Mesendoderm (in vitro differentiated cells): ENCODE measurements around the gene CTDSPL2.

ENCODE experiments used
- DNase-seq: peaks from one replicate; pipeline ENCODE4 v3.0.0; 2013
- H2AK5ac ChIP-seq: 2 replicates; pipeline ENCODE4 v1.6.1; 2013; ENCODE audit warnings: low read length, inconsistent platforms
- H2BK120ac ChIP-seq: 2 replicates; pipeline ENCODE4 v1.6.1; 2013; ENCODE audit warnings: low read depth, mild to moderate bottlenecking, low read length, moderate library complexity, mixed read lengths
- H2BK15ac ChIP-seq: replicated peaks from 2 replicates; pipeline ENCODE4 v1.6.1; 2013; ENCODE audit warnings: low read depth, mild to moderate bottlenecking, moderate library complexity
- H2BK5ac ChIP-seq: 2 replicates; pipeline ENCODE4 v1.6.1; 2013; ENCODE audit warnings: low read length, inconsistent platforms
- H3K18ac ChIP-seq: 2 replicates; pipeline ENCODE4 v1.6.1; 2013; ENCODE audit warnings: mild to moderate bottlenecking, low read length, mixed read lengths
- H3K23ac ChIP-seq: one replicate; pipeline ENCODE4 v1.6.1; 2013; ENCODE audit warnings: low read length
- H3K27ac ChIP-seq: 2 replicates; pipeline ENCODE4 v1.5.1; 2013; ENCODE audit warnings: low read depth, mild to moderate bottlenecking, inconsistent platforms, low read length, moderate library complexity
- H3K27me3 ChIP-seq: 2 replicates; pipeline ENCODE4 v1.6.1; 2013; ENCODE audit warnings: low read length, control low read depth, mild to moderate bottlenecking, inconsistent platforms; ENCODE audit not compliant: insufficient read depth, poor library complexity
- H3K36me3 ChIP-seq: 2 replicates; pipeline ENCODE4 v1.6.1; 2013; ENCODE audit warnings: low read length, inconsistent platforms; ENCODE audit not compliant: control insufficient read depth, insufficient read depth
- H3K4ac ChIP-seq: one replicate; pipeline ENCODE4 v1.6.1; 2013; ENCODE audit warnings: low read depth, mild to moderate bottlenecking, low read length, moderate library complexity
- H3K4me1 ChIP-seq: 2 replicates; pipeline ENCODE4 v1.6.1; 2013; ENCODE audit warnings: low read depth, low read length, inconsistent platforms; ENCODE audit not compliant: control insufficient read depth
- H3K4me2 ChIP-seq: 2 replicates; pipeline ENCODE4 v1.6.1; 2013; ENCODE audit warnings: low read length
- H3K4me3 ChIP-seq: 2 replicates; pipeline ENCODE4 v1.5.1; 2013; ENCODE audit warnings: mild to moderate bottlenecking, low read length
- H3K56ac ChIP-seq: one replicate; pipeline ENCODE4 v1.6.1; 2013; ENCODE audit warnings: low read length
- H3K79me1 ChIP-seq: 2 replicates; pipeline ENCODE4 v1.6.1; 2013; ENCODE audit warnings: low read length, inconsistent platforms
- H3K79me2 ChIP-seq: 2 replicates; pipeline ENCODE4 v1.6.1; 2013; ENCODE audit warnings: mild to moderate bottlenecking, low read length; ENCODE audit not compliant: control insufficient read depth, insufficient read depth
- H3K9ac ChIP-seq: 2 replicates; pipeline ENCODE4 v1.6.1; 2013; ENCODE audit warnings: low read length, inconsistent platforms
- H4K5ac ChIP-seq: one replicate; pipeline ENCODE4 v1.6.1; 2013; ENCODE audit warnings: low read length
- H4K8ac ChIP-seq: one replicate; pipeline ENCODE4 v1.6.1; 2013; ENCODE audit warnings: low read depth, mild to moderate bottlenecking, control low read depth, low read length, moderate library complexity
- WGBS: extraction: QIAGEN DNeasy Blood & Tissue Kit; methylation state at CpG from one replicate; pipeline ENCODE4 v1.1.7; 2013; ENCODE audit warnings: low lambda C conversion rate, missing lambda C conversion rate; ENCODE audit not compliant: insufficient coverage; ENCODE audit errors: extremely low coverage; 5-methylcytosine and 5-hydroxymethylcytosine counted together

The CTDSPL2 gene

DNA sequence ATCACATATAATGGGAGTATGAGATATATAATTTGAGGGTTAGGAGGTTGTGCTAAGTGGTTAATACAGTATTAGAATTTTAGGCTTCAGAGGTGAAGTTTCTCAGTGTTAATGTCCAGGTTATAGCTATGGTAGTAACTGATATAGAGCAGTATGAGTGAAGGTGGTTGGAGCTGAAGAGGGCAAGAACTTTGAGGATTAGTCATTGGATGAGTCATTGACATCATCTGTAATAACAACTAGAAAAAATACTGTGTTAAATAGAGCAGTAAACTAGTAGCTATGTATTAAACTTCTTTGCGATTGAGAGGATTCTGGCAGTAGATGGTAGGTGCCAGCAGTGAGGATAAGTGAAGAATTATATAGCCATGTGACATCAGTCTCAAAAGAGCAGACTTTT is 62.0 kb downstream of the CTDSPL2 start:
- Histone ChIP-seq H3K4me2 (no peak overlapping the region), H3K23ac (no peak overlapping the region), H3K36me3 (no peaks in the 10 kb centered on the region), H4K5ac (no peak overlapping the region), H3K79me1 (peaks cover 5% of the 10 kb centered on the region), H3K4me1 (no peaks in the 10 kb centered on the region), H3K27ac (no peak overlapping the region), H2BK120ac (no peak overlapping the region), H3K18ac (no peak overlapping the region), H3K56ac (no peak overlapping the region), H3K79me2 (no peaks in the 10 kb centered on the region), H2BK5ac (no peak overlapping the region), H4K8ac (no peak overlapping the region), H3K4me3 (no peak overlapping the region), H2AK5ac (no peak overlapping the region), H3K4ac (no peak overlapping the region), H2BK15ac (no peak overlapping the region), H3K27me3 (no peaks in the 10 kb centered on the region), H3K9ac (no peak overlapping the region)
- DNase-seq: no peak
- WGBS: no CpG with 5 or more reads among the region's 1 CpG

DNA sequence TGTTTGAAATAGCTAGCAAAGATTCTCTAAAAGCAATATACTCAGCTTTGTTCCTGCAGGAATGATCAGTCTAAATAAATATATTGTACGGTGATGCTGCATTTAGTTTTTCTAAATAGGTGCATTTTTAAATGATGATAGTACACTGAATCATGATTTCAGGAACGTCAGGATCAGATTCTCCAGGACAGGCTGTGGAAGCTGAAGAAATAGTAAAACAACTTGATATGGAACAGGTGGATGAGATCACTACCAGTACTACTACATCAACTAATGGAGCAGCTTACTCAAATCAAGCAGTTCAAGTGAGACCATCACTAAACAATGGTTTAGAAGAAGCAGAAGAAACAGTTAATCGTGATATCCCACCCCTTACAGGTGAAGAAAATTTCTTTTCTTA is 63.2 kb downstream of the CTDSPL2 start:
- no peak overlapping the region for H4K5ac ChIP-seq
- H3K56ac ChIP-seq: no peak overlapping the region
- peaks cover 3% of the 10 kb centered on the region for H3K79me1 ChIP-seq
- no CpG with 5 or more reads among the region's 3 CpGs for WGBS
- H3K4me1 ChIP-seq: no peaks in the 10 kb centered on the region
- H3K23ac ChIP-seq: no peak overlapping the region
- no peak overlapping the region for H2BK5ac ChIP-seq
- DNase-seq: no peak
- no peaks in the 10 kb centered on the region for H3K79me2 ChIP-seq
- H3K36me3 ChIP-seq: no peaks in the 10 kb centered on the region
- no peaks in the 10 kb centered on the region for H3K27me3 ChIP-seq
- H2AK5ac ChIP-seq: no peak overlapping the region
- no peak overlapping the region for H2BK120ac ChIP-seq
- no peak overlapping the region for H3K4me2 ChIP-seq
- no peak overlapping the region for H2BK15ac ChIP-seq
- no peak overlapping the region for H3K27ac ChIP-seq
- no peak overlapping the region for H3K4ac ChIP-seq
- H3K4me3 ChIP-seq: no peak overlapping the region
- H3K18ac ChIP-seq: no peak overlapping the region
- no peak overlapping the region for H4K8ac ChIP-seq
- H3K9ac ChIP-seq: no peak overlapping the region

DNA sequence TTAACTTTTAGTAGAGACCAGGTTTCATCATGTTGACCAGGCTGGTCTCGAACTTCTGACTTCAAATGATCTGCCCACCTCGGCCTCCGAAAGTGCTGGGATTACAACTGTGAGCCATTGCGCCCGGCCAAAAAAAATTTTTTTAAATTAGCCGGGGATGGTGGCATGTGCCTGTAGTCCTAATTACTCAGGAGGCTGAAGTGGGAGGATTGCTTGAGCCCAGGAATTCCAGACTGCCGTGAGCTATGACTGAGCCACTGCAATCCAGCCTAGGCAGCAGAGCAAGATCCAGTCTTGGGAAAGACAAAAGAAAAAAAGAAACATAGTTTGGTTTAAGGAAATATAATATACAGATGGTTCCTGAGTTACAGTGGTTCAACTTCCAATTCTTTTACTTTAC is 64.6 kb downstream of the CTDSPL2 start:
- Histone ChIP-seq H2BK15ac (no peak overlapping the region), H2AK5ac (no peak overlapping the region), H3K4me2 (no peak overlapping the region), H3K79me2 (no peaks in the 10 kb centered on the region), H2BK5ac (no peak overlapping the region), H3K4me3 (no peak overlapping the region), H3K4me1 (no peaks in the 10 kb centered on the region), H3K23ac (no peak overlapping the region), H3K27ac (no peak overlapping the region), H2BK120ac (no peak overlapping the region), H3K56ac (no peak overlapping the region), H3K4ac (no peak overlapping the region), H3K9ac (no peak overlapping the region), H3K18ac (no peak overlapping the region), H4K8ac (no peak overlapping the region), H3K36me3 (no peaks in the 10 kb centered on the region), H3K79me1 (peaks cover 3% of the 10 kb centered on the region), H3K27me3 (no peaks in the 10 kb centered on the region), H4K5ac (no peak overlapping the region)
- DNase-seq: no peak
- no CpG with 5 or more reads among the region's 7 CpGs for WGBS

DNA sequence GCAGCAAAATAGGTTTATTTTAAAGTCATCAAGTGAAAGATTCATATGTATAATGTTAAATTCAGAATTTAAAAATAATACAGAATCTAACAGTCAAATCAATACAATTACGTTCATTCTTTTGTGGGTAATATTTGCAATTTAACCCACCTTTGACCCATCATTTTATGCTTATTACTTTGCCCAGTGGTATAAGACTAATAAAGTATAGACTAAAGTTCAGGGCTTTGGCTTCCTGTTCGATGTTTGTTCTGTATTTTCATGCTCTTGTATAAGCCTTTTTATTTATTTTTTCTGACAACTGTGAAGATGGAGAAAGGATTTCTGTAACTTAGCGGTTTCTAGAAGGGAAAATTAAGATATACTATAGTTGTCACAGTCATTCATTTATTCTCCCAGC is 65.2 kb downstream of the CTDSPL2 start:
- Histone ChIP-seq H3K4ac (no peak overlapping the region), H3K4me3 (no peak overlapping the region), H2AK5ac (no peak overlapping the region), H3K27ac (no peak overlapping the region), H3K18ac (no peak overlapping the region), H3K36me3 (no peaks in the 10 kb centered on the region), H3K23ac (no peak overlapping the region), H4K5ac (no peak overlapping the region), H3K4me2 (no peak overlapping the region), H3K56ac (no peak overlapping the region), H4K8ac (no peak overlapping the region), H2BK5ac (no peak overlapping the region), H2BK15ac (no peak overlapping the region), H3K9ac (no peak overlapping the region), H3K27me3 (no peaks in the 10 kb centered on the region), H3K79me2 (no peaks in the 10 kb centered on the region), H3K4me1 (no peaks in the 10 kb centered on the region), H2BK120ac (no peak overlapping the region), H3K79me1 (peaks cover 3% of the 10 kb centered on the region)
- no CpG with 5 or more reads among the region's 3 CpGs for WGBS
- no peak for DNase-seq

DNA sequence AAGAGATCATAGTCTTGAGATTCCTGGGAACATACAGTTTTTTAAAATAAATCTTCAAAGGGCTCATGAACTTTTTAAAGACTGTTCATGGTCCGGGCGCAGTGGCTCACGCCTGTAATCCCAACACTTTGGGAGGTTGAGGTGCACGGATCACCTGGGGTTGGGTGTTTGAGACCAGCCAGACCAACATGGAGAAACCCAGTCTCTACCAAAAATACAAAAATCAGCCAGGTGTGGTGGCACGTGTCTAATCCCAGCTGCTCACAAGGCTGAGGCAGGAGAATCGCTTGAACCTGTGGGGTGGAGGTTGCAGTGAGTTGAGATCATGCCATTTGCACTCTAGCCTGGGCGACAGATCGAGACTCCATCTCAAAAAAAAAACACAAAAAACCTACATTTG is 68.1 kb downstream of the CTDSPL2 start:
- no CpG with 5 or more reads among the region's 8 CpGs for WGBS
- Histone ChIP-seq H2AK5ac (no peak overlapping the region), H3K4me1 (no peaks in the 10 kb centered on the region), H3K56ac (no peak overlapping the region), H3K79me2 (no peaks in the 10 kb centered on the region), H3K4ac (no peak overlapping the region), H3K23ac (no peak overlapping the region), H4K8ac (no peak overlapping the region), H3K18ac (no peak overlapping the region), H3K4me3 (no peak overlapping the region), H3K27ac (no peak overlapping the region), H2BK15ac (no peak overlapping the region), H4K5ac (no peak overlapping the region), H3K27me3 (no peaks in the 10 kb centered on the region), H3K9ac (no peak overlapping the region), H3K36me3 (no peaks in the 10 kb centered on the region), H3K4me2 (no peak overlapping the region), H2BK120ac (no peak overlapping the region), H3K79me1 (peaks cover 1% of the 10 kb centered on the region), H2BK5ac (no peak overlapping the region)
- DNase-seq: no peak

DNA sequence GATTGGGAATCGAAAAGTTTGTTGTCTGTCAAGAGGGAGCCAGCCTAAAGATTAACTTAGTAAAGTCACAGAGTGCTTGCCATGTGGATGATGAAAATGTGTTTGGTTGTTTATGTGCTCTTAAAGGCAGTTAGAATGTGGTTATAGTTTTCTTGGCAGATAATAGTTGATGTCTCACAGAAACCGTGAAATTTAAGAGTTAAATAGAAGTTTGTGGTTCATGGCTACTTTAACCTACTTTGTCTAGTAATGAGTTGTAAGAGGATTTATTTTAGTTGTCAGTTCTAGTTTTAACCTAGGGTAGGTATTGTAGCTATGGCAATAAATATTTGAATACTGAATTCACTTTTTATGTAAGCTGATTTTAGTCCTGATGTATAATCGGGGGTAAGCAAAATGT is 73.1 kb downstream of the CTDSPL2 start:
- Histone ChIP-seq H4K8ac (no peak overlapping the region), H3K79me1 (peaks cover 3% of the 10 kb centered on the region), H2BK15ac (no peak overlapping the region), H3K27ac (no peak overlapping the region), H3K9ac (no peak overlapping the region), H3K36me3 (peaks cover 2% of the 10 kb centered on the region), H3K23ac (no peak overlapping the region), H4K5ac (no peak overlapping the region), H3K18ac (no peak overlapping the region), H3K4me1 (no peaks in the 10 kb centered on the region), H3K4me2 (no peak overlapping the region), H2BK120ac (no peak overlapping the region), H3K4ac (no peak overlapping the region), H3K79me2 (no peaks in the 10 kb centered on the region), H2BK5ac (no peak overlapping the region), H3K4me3 (no peak overlapping the region), H3K56ac (no peak overlapping the region), H2AK5ac (no peak overlapping the region), H3K27me3 (no peaks in the 10 kb centered on the region)
- no peak for DNase-seq
- 100% methylated on average over 1 of the region's 3 CpGs for WGBS
